Renal cortical epithelial cell (primary cell): ENCODE data around the gene DPPA3. TPM values are rescaled to one million over a fixed set of nuclear protein-coding genes. Genes with fewer than 3 reads are reported as not detected.
"Not testable (repeated sequence)": the region's sequence is repeated elsewhere in the genome, so short reads cannot be mapped to it uniquely, and the experiment has no call there.

Experiments used
- DNase-seq: peaks from one replicate; pipeline ENCODE4 v3.0.0-alpha.2; 2011; ENCODE audit warnings: low read depth
- total RNA-seq: library from RNA; depleted of rRNA; stranded (reverse); fragments of >200 nt; gene quantifications from 2 replicates; pipeline ENCODE4 v1.2.3, GENCODE V29; 2014

DPPA3 gene
- total RNA-seq = not detected in 2 replicates

DNA sequence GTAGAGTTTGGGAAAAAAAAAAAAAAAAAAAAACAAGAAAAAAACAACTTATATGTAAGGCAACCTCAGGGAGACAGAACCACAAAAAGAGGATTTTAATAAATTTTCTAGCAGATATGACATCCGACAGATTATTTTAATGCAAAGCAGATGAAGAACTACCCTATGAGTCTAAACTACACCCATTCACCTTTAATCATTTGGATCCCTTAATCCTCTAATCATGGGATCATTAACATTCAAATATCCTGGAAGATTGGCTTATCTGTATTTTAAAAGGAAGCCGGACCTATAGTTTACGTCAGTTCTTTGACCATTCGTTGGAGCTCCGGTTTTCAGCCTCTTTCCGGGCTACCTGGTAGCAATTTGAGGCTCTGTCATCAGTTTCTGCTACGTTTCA, at the start of gene DPPA3:
Gene DPPA3 (plus strand): TSS at position 301 of the 400 bp plus-strand sequence. CDS start 138 bp downstream, outside the sequence.
- no peak for DNase-seq

DNA sequence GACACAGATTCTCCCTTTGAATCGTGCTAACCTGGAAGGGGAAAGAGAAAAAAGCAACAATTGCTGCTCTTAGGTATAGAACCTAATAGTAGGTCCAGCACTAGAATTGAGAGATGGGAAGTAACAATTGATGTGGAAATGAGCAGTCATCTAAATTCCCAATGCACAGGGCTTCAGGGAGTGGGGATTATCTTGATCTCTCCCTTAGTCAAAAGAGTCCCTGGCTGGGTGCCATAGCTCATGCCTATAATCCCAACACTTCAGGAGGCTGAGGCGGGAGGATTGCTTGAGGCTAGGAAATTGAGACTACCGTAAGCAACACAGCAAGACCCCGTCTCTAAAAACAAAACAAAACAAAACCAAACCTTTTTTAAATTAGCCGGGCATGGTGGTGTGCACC, 49.5 kb upstream of the DPPA3 start:
- no peak for DNase-seq

GRCh38 chr12:7666595-7666994, 44.6 kb upstream of the DPPA3 start:
- no peak for DNase-seq

GRCh38 chr12:7667125-7667524, 44.1 kb upstream of the DPPA3 start:
- no peak for DNase-seq

- DNase-seq = no peak
These were observed 43.1 kb upstream of the DPPA3 start for GRCh38 chr12:7668171-7668570.

- DNase-seq = not testable (repeated sequence)
These were observed 35.8 kb upstream of the DPPA3 start for GRCh38 chr12:7675455-7675854.

- DNase-seq = peak; percentile 7
These were observed 33.8 kb upstream of the DPPA3 start for GRCh38 chr12:7677432-7677888.

GRCh38 chr12:7678744-7679143, 32.5 kb upstream of the DPPA3 start:
- DNase-seq = no peak

GRCh38 chr12:7679251-7680045, 31.8 kb upstream of the DPPA3 start:
- DNase-seq = no peak

- DNase-seq = no peak
These were observed 29.7 kb upstream of the DPPA3 start for GRCh38 chr12:7681535-7681934.

DNA sequence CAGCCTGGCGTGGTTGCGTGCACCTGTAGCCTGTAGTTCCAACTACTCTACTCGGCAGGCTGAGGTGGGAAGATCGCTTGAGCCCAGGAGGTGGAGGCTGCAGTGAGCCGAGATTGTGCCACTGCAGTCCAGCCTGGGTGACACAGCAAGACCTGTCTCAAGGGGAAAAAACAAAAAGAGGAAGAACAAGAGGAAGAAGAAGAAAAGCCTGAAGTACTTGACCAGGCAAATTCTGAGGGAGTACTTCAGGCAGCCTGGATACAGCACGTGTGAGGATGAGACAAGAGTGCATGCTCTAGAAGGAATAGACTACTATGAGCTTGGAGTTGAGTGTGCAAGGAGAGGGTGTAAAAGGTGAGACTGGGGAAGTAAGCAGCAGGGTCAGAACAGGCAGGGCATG, 17.4 kb upstream of the DPPA3 start:
- no peak for DNase-seq

DNA sequence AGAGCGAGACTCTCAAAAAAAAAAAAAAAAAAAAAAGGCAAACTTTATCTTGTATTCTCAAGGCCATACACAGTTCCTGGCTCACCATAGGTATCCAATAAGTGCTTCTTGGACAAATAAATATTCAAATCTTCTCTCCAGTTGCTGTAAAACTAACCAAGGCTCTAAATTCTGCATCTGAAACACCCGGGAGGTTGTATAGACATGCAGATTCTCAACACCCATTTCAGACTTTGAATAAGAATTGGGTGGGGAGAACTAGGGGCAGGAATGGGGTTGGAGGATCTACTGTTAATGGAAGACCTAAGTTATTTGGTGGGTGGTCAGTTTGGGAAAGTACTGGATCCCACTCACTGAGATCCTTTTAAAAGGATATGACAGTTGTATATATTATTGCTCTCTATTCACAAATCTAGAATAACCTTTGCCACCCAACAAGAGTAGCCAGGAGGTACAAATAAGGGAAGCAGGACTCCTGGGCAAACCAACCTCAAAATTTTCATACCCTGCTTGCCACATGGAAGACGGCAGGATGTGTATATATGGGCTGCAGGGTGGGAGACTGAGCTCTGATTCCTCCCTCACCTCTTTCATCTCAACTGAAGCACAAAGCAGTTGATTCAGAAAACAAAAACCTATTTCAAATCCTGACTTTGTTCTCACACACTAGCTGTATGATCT, 16.5 kb upstream of the DPPA3 start:
- no peak for DNase-seq

GRCh38 chr12:7695237-7695560, 16.0 kb upstream of the DPPA3 start:
- no peak for DNase-seq

DNA sequence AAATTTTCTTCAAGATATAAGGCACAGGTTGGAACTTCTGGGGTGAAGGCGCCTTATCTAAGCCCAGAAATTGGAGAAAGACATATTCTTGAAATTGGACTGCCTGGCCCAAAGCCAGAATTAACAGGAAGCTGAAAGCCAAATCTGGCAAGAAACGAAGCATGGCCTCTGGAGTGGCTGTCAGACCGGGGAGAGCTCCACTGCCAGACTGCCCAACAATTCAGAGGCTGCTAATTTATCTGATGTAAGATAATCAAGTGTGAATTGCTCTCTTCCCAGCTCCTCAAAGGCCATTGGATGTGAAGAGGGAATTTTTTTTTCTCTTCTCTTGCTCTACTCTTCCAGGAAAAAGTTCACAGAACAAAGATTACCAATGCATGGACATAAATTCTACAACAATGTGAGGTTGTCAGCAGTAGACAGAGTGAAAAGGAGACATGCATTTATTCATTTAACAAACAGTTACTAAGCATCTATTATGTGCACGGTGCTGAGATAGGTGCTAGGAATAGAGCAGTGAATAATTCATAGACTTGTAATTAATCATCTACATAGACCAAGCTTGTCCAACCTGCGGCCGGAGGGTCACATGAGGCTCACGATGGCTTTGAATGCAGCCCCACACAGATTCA, 15.6 kb upstream of the DPPA3 start, which contains the start of gene GDF3:
Gene GDF3 (minus strand): TSS at position 210 of the 632 bp plus-strand sequence. CDS start 47 bp downstream, at position 163.
- DNase-seq = no peak

- DNase-seq = no peak
These were observed 5.4 kb upstream of the DPPA3 start for GRCh38 chr12:7705846-7706245.

DNA sequence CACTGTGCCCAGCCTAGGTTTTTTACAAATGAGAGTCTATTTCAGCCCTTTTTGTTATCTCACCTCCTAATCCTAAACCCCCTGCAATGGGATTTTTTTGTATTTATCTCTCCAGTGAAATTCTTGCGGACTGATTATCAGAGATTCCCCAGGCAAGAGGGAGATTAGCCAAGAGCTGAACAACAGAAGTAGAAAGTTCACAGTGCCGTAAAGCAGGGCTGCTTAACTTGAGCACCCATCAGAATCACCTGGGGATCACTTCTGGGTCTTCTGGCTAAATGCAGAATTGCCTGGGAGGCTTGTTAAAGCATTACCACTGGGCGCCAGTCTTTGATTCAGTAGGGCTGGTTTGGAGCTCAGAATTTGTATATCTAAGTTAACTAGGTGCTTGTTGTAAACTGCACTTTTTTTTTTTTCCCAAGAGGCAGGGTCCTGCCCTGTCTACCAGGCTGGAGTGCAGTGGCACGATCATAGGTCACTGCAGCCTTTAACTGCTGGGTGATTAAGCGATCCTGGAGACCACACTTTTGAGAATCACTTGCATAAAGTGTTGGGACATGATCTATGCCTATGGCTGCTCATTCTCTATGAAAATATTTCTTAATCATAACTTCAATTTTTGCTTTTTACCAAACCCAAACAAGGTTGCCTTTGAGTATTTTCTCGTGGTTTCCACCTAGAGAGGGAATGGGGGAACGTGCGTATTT, 1.1 kb upstream of the DPPA3 start:
- DNase-seq = no peak

- DNase-seq = no peak
These were observed 1.7 kb downstream of the DPPA3 start for GRCh38 chr12:7712841-7713442.

DNA sequence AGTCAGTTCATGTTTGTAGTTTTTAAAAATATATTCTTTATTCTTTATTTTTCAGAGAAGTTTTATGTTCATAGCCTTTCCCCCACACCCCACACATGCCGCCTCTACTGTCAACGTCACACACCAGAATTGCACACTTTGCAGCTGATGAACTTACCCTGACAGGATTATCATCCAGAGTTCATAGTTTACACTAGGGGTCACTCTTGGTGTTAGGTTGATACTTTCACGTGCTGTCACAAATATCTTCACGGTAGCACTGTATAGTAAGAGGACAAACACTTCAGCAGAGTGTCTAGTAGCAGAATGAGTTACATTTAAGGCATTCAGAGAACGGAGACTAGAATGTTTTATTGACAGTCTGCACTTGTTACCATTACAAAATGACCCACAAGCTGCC, 5.1 kb downstream of the DPPA3 start:
- no peak for DNase-seq

- no peak for DNase-seq
These were observed 8.9 kb downstream of the DPPA3 start for GRCh38 chr12:7719946-7720730.

DNA sequence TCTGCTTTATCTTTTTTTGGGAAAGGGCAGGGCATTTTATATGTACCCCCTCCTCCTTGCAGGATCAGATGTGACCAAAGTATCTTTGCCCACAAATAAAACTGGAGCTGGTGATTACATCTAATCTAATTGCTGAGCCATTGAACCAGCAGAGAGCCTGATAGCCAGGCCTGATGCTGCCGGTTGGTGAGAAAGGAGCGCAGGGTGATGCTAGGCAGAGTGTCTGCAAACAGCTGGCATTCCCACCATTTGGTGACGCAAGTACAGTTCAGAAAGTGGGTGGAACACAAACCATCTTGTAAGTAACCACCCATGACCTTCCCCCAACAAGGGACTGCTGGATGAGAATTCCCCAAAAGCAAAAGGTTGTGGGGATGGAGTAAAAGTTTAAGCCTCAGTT, 12.7 kb downstream of the DPPA3 start:
- DNase-seq = no peak

DNA sequence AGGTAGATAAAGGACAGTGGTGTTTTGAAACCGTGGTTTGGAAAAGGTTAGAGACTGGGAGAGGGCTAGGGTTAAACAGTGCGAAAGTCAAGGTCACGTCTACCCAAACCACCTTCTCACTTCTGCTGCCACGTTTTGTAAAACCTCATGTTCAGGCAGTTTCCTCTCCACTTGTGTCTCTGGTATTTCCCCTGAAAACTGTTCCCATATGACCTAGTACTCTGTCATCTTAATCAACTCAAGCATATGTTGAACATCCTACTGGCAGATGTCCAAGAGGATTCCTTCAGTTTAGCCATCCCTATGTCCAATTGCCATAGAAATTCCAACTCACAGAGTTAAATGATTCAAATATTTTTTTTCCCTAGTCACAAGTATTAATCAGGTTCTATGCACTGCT, 18.5 kb downstream of the DPPA3 start:
- no peak for DNase-seq
